ENCODE results near the gene THOC6.
A peak's percentile ranks its signal among the peaks of the same experiment; 100 is the strongest.

Gene THOC6

DNA sequence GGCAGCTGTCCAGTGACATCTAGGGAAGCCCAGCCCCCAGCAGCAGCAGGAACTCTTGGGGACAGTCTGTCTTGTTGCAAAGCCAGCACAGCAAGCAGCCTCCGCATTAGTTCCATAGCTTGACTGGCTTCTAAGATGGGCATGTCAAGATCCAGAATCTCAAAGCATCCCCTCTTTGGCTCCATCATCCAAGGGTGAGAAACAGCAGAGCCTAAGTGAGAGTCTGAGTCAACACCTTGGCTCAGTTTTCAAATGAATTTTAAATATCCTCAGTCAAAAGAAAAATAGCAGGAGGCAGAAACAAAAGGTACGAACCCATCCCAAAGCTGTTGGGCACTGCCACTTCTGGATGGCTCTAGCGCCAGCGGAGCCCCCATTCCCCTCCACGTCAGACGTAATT, 8.9 kb upstream of the THOC6 start:
- CTCF ChIA-PET, result interaction anchor here (0.6 kb wide), 2 partner anchors 58 to 69 kb away, joined by 3 read pairs; no protein-coding TSS in a partner anchor
- no peaks in the 10 kb centered on the region for H3K36me3 ChIP-seq (ENCODE audit: control insufficient read depth in 2 of 2, insufficient read depth in 1 of 2, low read length in 2 of 2)
- no peak overlapping the region for H3K4me3 ChIP-seq (ENCODE audit: low read depth, low read length)
- no peaks in the 10 kb centered on the region for H3K9me3 ChIP-seq (ENCODE audit: control insufficient read depth, insufficient read depth, low read depth, low read length)
- no peaks in the 10 kb centered on the region; the same call in 1 of the 2 replicates for H3K4me1 ChIP-seq (ENCODE audit: control insufficient read depth, insufficient read depth, low read length)
- no peak for TF ChIP-seq ZNF510 (tag by site-specific recombination; IDR thresholded peaks at IDR 0.05; ENCODE audit: insufficient replicate concordance)
- peak; percentile 90; the same call in 1 of the 2 replicates for TF ChIP-seq ZBTB6 (tag by site-specific recombination; IDR thresholded peaks at IDR 0.05)
- H3K27ac ChIP-seq (ENCODE audit: extremely low read depth, low read depth, low read length), result no peak overlapping the region
- POLR2A ChIA-PET, result no interaction called here

GRCh38 chr16:3015865-3016521, 7.8 kb upstream of the THOC6 start:
- Histone ChIP-seq H3K36me3 (ENCODE audit: control insufficient read depth in 2 of 2, insufficient read depth in 1 of 2, low read length in 2 of 2) (no peaks in the 10 kb centered on the region), H3K27ac (ENCODE audit: extremely low read depth, low read depth, low read length) (no peak overlapping the region), H3K4me3 (ENCODE audit: low read depth, low read length) (no peak overlapping the region), H3K9me3 (ENCODE audit: control insufficient read depth, insufficient read depth, low read depth, low read length) (no peaks in the 10 kb centered on the region), H3K4me1 (ENCODE audit: control insufficient read depth, insufficient read depth, low read length) (peaks cover 2% of the 10 kb centered on the region; the same call in 1 of the 2 replicates)
- ChIA-PET POLR2A (no interaction called here), CTCF (no interaction called here)
- TF ChIP-seq ZNF600 (tag by site-specific recombination; IDR thresholded peaks at IDR 0.05) (peak; percentile 70), ZNF416 (tag by site-specific recombination; IDR thresholded peaks at IDR 0.05) (no peak)

GRCh38 chr16:3017344-3017743, 6.5 kb upstream of the THOC6 start:
- CTCF ChIA-PET, result no interaction called here
- H3K9me3 ChIP-seq (ENCODE audit: control insufficient read depth, insufficient read depth, low read depth, low read length), result no peaks in the 10 kb centered on the region
- H3K36me3 ChIP-seq (ENCODE audit: control insufficient read depth in 2 of 2, insufficient read depth in 1 of 2, low read length in 2 of 2), result no peaks in the 10 kb centered on the region
- H3K4me1 ChIP-seq (ENCODE audit: control insufficient read depth, insufficient read depth, low read length), result peaks cover 12% of the 10 kb centered on the region
- no peak for TF ChIP-seq ZBTB21 (tag by site-specific recombination; IDR thresholded peaks at IDR 0.05)
- TF ChIP-seq ZNF416 (tag by site-specific recombination; IDR thresholded peaks at IDR 0.05), result no peak
- TF ChIP-seq ZFP69B (tag by site-specific recombination; IDR thresholded peaks at IDR 0.05), result no peak
- TF ChIP-seq ZFP3 (tag by site-specific recombination; IDR thresholded peaks at IDR 0.05; ENCODE audit: low read depth), result no peak
- no peak for TF ChIP-seq ZNF280C (tag by site-specific recombination; IDR thresholded peaks at IDR 0.05)
- TF ChIP-seq GLI4 (tag by site-specific recombination; IDR thresholded peaks at IDR 0.05), result no peak
- H3K27ac ChIP-seq (ENCODE audit: extremely low read depth, low read depth, low read length), result no peak overlapping the region
- POLR2A ChIA-PET, result no interaction called here
- no peak overlapping the region for H3K4me3 ChIP-seq (ENCODE audit: low read depth, low read length)

GRCh38 chr16:3017794-3018506, 5.9 kb upstream of the THOC6 start, which contains the start of gene CLDN6:
Gene CLDN6, minus strand, starts transcription at chr16:3018183. Its CDS starts 2,162 bp downstream, at chr16:3016021.
- no peak within 1 kb of the TSS for H3K27ac ChIP-seq (ENCODE audit: extremely low read depth, low read depth, low read length)
- POLR2A ChIA-PET, result interaction anchor here (11.9 kb wide), 1 partner anchor 13 kb away, joined by 247 read pairs; no protein-coding TSS in a partner anchor

More at GRCh38 chr16:3017794-3018506, 5.9 kb upstream of the THOC6 start, which contains the start of gene CLDN6:
- Histone ChIP-seq H3K4me1 (ENCODE audit: control insufficient read depth, insufficient read depth, low read length) (peaks cover 18% of the 10 kb centered on the region), H3K4me3 (ENCODE audit: low read depth, low read length) (no peak within 1 kb of the TSS), H3K9me3 (ENCODE audit: control insufficient read depth, insufficient read depth, low read depth, low read length) (no peaks in the 10 kb centered on the region), H3K36me3 (ENCODE audit: control insufficient read depth in 2 of 2, insufficient read depth in 1 of 2, low read length in 2 of 2) (no peaks in the 10 kb centered on the region)
- CTCF ChIA-PET, result interaction anchor here (1.2 to 2.5 kb wide), 3 partner anchors 10 to 32 kb away, joined by 4 to 20 read pairs (median 5); no protein-coding TSS in a partner anchor
- TF ChIP-seq ZNF596 (tag by site-specific recombination; IDR thresholded peaks at IDR 0.05) (no peak), ZNF692 (tag by site-specific recombination; IDR thresholded peaks at IDR 0.05) (peak; percentile 39; the same call in 1 of the 2 replicates)

Measured in HEK293 (cell line).